Mesodermal cell (in vitro differentiated cells): Measurements from ENCODE around the gene SLC17A8.
"Not testable (repeated sequence)": the region's sequence is repeated elsewhere in the genome, so short reads cannot be mapped to it uniquely, and the experiment has no call there.

Experiments used
- H3K27ac ChIP-seq: 2 replicates; pipeline ENCODE4 v1.7.0; 2013; ENCODE audit warnings: mild to moderate bottlenecking, low read depth, low read length, moderate library complexity; ENCODE audit not compliant: severe bottlenecking
- H3K36me3 ChIP-seq: 2 replicates; pipeline ENCODE4 v1.7.1; 2013; ENCODE audit warnings: mild to moderate bottlenecking, low read length, moderate library complexity; ENCODE audit not compliant: control insufficient read depth, insufficient read depth
- H3K4me1 ChIP-seq: one replicate; pipeline ENCODE4 v1.7.1; 2013; ENCODE audit warnings: mild to moderate bottlenecking, low read length; ENCODE audit not compliant: insufficient read depth, control insufficient read depth, poor library complexity, severe bottlenecking
- H3K4me3 ChIP-seq: 2 replicates; pipeline ENCODE4 v1.7.0; 2013; ENCODE audit warnings: low read length, control low read depth, mild to moderate bottlenecking; ENCODE audit not compliant: insufficient read depth, poor library complexity, severe bottlenecking; ENCODE audit errors: extremely low read depth
- H3K9me3 ChIP-seq: 2 replicates; pipeline ENCODE4 v1.7.1; 2013; ENCODE audit warnings: mild to moderate bottlenecking, low read length, moderate library complexity; ENCODE audit not compliant: control insufficient read depth
- WGBS, 2 experiments: methylation state at CpG; one replicate each; pipeline ENCODE4 v1.1.5; 2013; ENCODE audit warnings: missing lambda C conversion rate in 2 of 2; ENCODE audit not compliant: insufficient coverage in 2 of 2; 5-methylcytosine and 5-hydroxymethylcytosine counted together

The SLC17A8 gene

GRCh38 chr12:100339071-100339470 is 17.8 kb upstream of the SLC17A8 start:
- Histone ChIP-seq H3K36me3 (peaks cover 30% of the 10 kb centered on the region), H3K4me1 (no peaks in the 10 kb centered on the region), H3K4me3 (no peak overlapping the region), H3K27ac (no peak overlapping the region), H3K9me3 (no peaks in the 10 kb centered on the region)

GRCh38 chr12:100342897-100343296 is 14.0 kb upstream of the SLC17A8 start:
- H3K36me3 ChIP-seq, result peaks cover 13% of the 10 kb centered on the region
- not testable (repeated sequence) for H3K4me1 ChIP-seq, H3K27ac ChIP-seq, H3K9me3 ChIP-seq, H3K4me3 ChIP-seq
- WGBS, 2 experiments, result 100% methylated on average over 2 of the region's 2 CpGs; no CpG with 5 or more reads in 1 of the 2 experiments

GRCh38 chr12:100344351-100344750 is 12.5 kb upstream of the SLC17A8 start:
- H3K36me3 ChIP-seq, H3K4me3 ChIP-seq, H3K27ac ChIP-seq, H3K9me3 ChIP-seq, H3K4me1 ChIP-seq: not testable (repeated sequence)
- 95% methylated on average over 17 of the region's 18 CpGs for WGBS, 2 experiments

- no peaks in the 10 kb centered on the region for H3K4me1 ChIP-seq
- H3K36me3 ChIP-seq, result no peaks in the 10 kb centered on the region
- WGBS, 2 experiments, result no CpG with 5 or more reads among the region's 1 CpG
- no peaks in the 10 kb centered on the region for H3K9me3 ChIP-seq
- H3K27ac ChIP-seq, result no peak overlapping the region
- no peak overlapping the region for H3K4me3 ChIP-seq
Measured at GRCh38 chr12:100345020-100345767, 11.7 kb upstream of the SLC17A8 start.

DNA sequence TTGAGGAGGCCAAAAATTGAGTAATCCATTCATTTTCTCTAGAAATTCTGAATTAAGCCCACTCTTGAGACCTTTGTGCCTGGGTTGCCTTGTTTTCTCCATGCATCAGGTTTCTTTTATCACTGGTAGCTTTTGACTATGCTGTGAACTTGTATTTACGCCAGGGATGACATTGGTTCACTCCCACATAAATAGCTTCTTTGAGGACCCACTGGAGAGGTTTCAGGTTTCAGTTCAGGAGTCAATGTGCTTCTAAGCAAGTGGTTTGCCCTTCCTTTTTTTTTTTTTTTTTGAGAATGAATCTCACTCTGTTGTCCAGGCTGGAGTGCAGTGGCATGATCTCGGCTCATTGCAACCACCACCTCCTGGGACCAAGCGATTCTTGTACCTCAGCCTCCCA is 10.2 kb upstream of the SLC17A8 start:
- Histone ChIP-seq H3K4me3 (no peak overlapping the region), H3K36me3 (no peaks in the 10 kb centered on the region), H3K27ac (no peak overlapping the region), H3K4me1 (no peaks in the 10 kb centered on the region), H3K9me3 (no peaks in the 10 kb centered on the region)
- WGBS, 2 experiments, result 83 to 100% methylated on average over 1 to 2 of the region's 3 CpGs

DNA sequence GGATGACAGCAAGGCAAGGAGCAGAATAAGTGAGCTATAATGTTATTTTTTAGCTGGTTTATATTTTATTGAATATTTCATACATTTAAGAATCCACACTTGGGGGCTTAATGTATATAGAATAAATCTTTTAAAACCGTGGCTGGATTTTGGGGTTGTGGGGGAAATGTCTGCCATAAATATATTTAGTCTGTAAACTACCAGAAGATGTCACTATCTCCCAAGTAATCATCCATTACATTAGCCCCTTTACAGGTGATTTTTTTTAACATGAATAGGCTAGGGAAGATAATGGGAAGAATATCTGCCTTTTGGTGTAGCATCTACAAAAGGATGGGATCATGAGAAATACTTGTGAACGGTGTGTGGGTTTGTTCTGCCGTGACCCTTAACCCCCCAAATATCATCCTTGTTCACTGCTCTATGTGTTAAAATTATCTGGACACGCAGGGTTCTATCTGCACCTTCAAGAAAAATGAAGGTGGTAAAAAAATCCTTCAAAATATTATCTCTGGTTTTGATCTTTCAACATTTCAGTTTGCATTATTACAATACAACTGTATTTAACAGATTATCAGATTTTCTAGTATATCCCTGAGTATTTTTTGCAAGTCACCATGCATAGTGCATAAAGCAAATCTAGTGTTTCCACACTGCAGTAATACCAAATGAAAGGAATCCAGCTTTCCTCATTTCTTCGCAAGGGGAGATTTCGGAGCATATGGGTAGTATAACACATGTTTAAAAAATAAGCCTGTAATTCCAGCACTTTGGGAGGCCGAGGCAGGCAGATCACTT is 8.0 kb upstream of the SLC17A8 start:
- Histone ChIP-seq H3K4me1 (no peaks in the 10 kb centered on the region), H3K27ac (no peak overlapping the region), H3K36me3 (no peaks in the 10 kb centered on the region), H3K9me3 (no peaks in the 10 kb centered on the region), H3K4me3 (no peak overlapping the region)
- WGBS, 2 experiments, result no CpG with 5 or more reads among the region's 7 CpGs

DNA sequence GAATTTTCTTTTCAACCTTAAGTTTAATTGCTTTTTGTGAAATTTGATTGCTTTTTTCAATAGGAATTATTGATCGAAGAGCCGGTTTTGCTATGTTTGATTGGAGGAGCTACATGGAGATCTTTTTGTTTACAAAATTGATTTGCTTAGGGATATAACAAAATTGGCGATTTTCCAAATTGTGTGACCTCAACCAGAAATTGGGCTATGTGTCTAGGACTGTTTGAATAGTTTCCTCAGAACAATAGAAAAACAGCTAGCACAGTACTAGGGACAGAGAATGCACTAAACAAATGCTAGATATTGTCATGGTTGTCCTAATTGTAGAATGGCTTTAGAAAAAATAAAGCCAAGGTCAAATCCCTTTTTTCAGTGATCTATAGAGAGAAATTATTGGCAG is 2.4 kb downstream of the SLC17A8 start:
- Histone ChIP-seq H3K4me1 (no peaks in the 10 kb centered on the region), H3K36me3 (no peaks in the 10 kb centered on the region), H3K27ac (no peak overlapping the region), H3K4me3 (no peak overlapping the region), H3K9me3 (no peaks in the 10 kb centered on the region)
- WGBS, 2 experiments, result 96 to 97% methylated on average over 3 of the region's 3 CpGs

- 70 to 82% methylated on average over 1 of the region's 2 CpGs for WGBS, 2 experiments
- H3K4me1 ChIP-seq, result no peaks in the 10 kb centered on the region
- H3K4me3 ChIP-seq, result no peak overlapping the region
- no peak overlapping the region for H3K27ac ChIP-seq
- H3K36me3 ChIP-seq, result no peaks in the 10 kb centered on the region
- H3K9me3 ChIP-seq, result no peaks in the 10 kb centered on the region
Measured at GRCh38 chr12:100359822-100360221, 2.9 kb downstream of the SLC17A8 start.

DNA sequence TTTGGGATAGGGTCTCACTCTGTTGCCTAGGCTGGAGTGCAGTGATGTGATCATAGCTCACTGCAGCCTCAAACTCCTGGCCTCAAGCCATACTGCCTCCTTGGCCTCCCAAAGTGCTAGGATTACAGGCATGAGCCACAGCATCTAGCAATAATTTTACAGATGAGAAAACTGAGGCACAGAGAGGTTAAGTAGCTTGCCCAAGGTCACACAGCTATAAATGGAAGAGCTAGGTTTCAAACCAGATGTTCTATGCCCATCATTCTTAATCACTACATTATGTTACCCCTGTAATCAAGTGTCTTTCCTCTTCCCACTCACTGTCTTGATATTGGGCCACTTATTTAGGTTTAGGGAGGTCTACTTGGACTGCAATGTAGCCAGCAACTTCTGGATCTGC is 3.6 kb downstream of the SLC17A8 start:
- Histone ChIP-seq H3K4me3 (no peak overlapping the region), H3K27ac (no peak overlapping the region), H3K4me1 (no peaks in the 10 kb centered on the region)

GRCh38 chr12:100364324-100364723 is 7.5 kb downstream of the SLC17A8 start:
- Histone ChIP-seq H3K4me3 (no peak overlapping the region), H3K4me1 (no peaks in the 10 kb centered on the region), H3K9me3 (no peaks in the 10 kb centered on the region), H3K36me3 (no peaks in the 10 kb centered on the region), H3K27ac (no peak overlapping the region)
- WGBS, 2 experiments, result 84 to 93% methylated on average over 4 of the region's 4 CpGs

More for the DNA sequence above, 3.6 kb downstream of the SLC17A8 start:
- no peaks in the 10 kb centered on the region for H3K9me3 ChIP-seq
- H3K36me3 ChIP-seq, result no peaks in the 10 kb centered on the region

- Histone ChIP-seq H3K4me3 (no peak overlapping the region), H3K4me1 (no peaks in the 10 kb centered on the region), H3K27ac (no peak overlapping the region), H3K9me3 (no peaks in the 10 kb centered on the region), H3K36me3 (no peaks in the 10 kb centered on the region)
- WGBS, 2 experiments, result 80% methylated on average over 2 of the region's 2 CpGs; no CpG with 5 or more reads in 1 of the 2 experiments
Measured at GRCh38 chr12:100365411-100365810, 8.5 kb downstream of the SLC17A8 start.
